Measurements from ENCODE around the gene ZNF90.
"Not testable (repeated sequence)": the region's sequence is repeated elsewhere in the genome, so short reads cannot be mapped to it uniquely, and the experiment has no call there.

Gene ZNF90

GRCh38 chr19:20067943-20068342, 9.9 kb upstream of the ZNF90 start:
- Histone ChIP-seq H3K27ac (ENCODE audit: low read depth, low read length) (no peak overlapping the region), H3K4me3 (ENCODE audit: insufficient read depth, low read length, poor library complexity, severe bottlenecking) (no peak overlapping the region)

GRCh38 chr19:20068559-20068958, 9.2 kb upstream of the ZNF90 start:
- H3F3A ChIP-seq (ENCODE audit: insufficient read depth); H3K4me2 ChIP-seq (ENCODE audit: low read depth, low read length, poor library complexity, severe bottlenecking); H3K9me2 ChIP-seq (replicated peaks; ENCODE audit: insufficient read depth, low read length); H3K9ac ChIP-seq (ENCODE audit: low read length); H4K20me1 ChIP-seq (ENCODE audit: low read depth, low read length); H3K9me3 ChIP-seq (ENCODE audit: insufficient read depth, low read length); H3K79me2 ChIP-seq (ENCODE audit: insufficient read depth, low read length); H3K4me3 ChIP-seq (ENCODE audit: insufficient read depth, low read length, poor library complexity, severe bottlenecking); H3K27me3 ChIP-seq (ENCODE audit: low read length); H3K27ac ChIP-seq (ENCODE audit: low read depth, low read length); H2AFZ ChIP-seq (ENCODE audit: low read depth, low read length, severe bottlenecking); H3K36me3 ChIP-seq (ENCODE audit: low read length): not testable (repeated sequence)

More at GRCh38 chr19:20067943-20068342, 9.9 kb upstream of the ZNF90 start:
- Histone ChIP-seq H3K9ac (ENCODE audit: low read length) (no peak overlapping the region), H3F3A (ENCODE audit: insufficient read depth) (no peaks in the 10 kb centered on the region), H3K79me2 (ENCODE audit: insufficient read depth, low read length) (no peaks in the 10 kb centered on the region), H3K9me3 (ENCODE audit: insufficient read depth, low read length) (no peaks in the 10 kb centered on the region), H2AFZ (ENCODE audit: low read depth, low read length, severe bottlenecking) (no peak overlapping the region), H3K4me2 (ENCODE audit: low read depth, low read length, poor library complexity, severe bottlenecking) (no peak overlapping the region), H4K20me1 (ENCODE audit: low read depth, low read length) (no peaks in the 10 kb centered on the region), H3K27me3 (ENCODE audit: low read length) (no peaks in the 10 kb centered on the region), H3K36me3 (ENCODE audit: low read length) (no peaks in the 10 kb centered on the region), H3K9me2 (replicated peaks; ENCODE audit: insufficient read depth, low read length) (no peaks in the 10 kb centered on the region)
- TF ChIP-seq CTCF (IDR thresholded peaks at IDR 0.05; ENCODE audit: insufficient read depth, low read length, poor library complexity, severe bottlenecking) = no peak
- no peak for TF ChIP-seq EZH2phosphoT487 (conservative IDR thresholded peaks at IDR 0.05; ENCODE audit: low read length)

GRCh38 chr19:20070691-20071090, 7.1 kb upstream of the ZNF90 start:
- no peaks in the 10 kb centered on the region for H3K79me2 ChIP-seq (ENCODE audit: insufficient read depth, low read length)
- no peaks in the 10 kb centered on the region for H3K9me3 ChIP-seq (ENCODE audit: insufficient read depth, low read length)
- H3K4me3 ChIP-seq (ENCODE audit: insufficient read depth, low read length, poor library complexity, severe bottlenecking) = no peak overlapping the region
- no peak overlapping the region for H3K9ac ChIP-seq (ENCODE audit: low read length)
- H3F3A ChIP-seq (ENCODE audit: insufficient read depth) = no peaks in the 10 kb centered on the region
- H2AFZ ChIP-seq (ENCODE audit: low read depth, low read length, severe bottlenecking) = no peak overlapping the region
- no peaks in the 10 kb centered on the region for H3K36me3 ChIP-seq (ENCODE audit: low read length)
- no peak overlapping the region for H3K27ac ChIP-seq (ENCODE audit: low read depth, low read length)
- H3K4me2 ChIP-seq (ENCODE audit: low read depth, low read length, poor library complexity, severe bottlenecking) = no peak overlapping the region
- H4K20me1 ChIP-seq (ENCODE audit: low read depth, low read length) = no peaks in the 10 kb centered on the region
- no peaks in the 10 kb centered on the region for H3K9me2 ChIP-seq (replicated peaks; ENCODE audit: insufficient read depth, low read length)
- H3K27me3 ChIP-seq (ENCODE audit: low read length) = no peaks in the 10 kb centered on the region
- TF ChIP-seq CTCF (IDR thresholded peaks at IDR 0.05; ENCODE audit: insufficient read depth, low read length, poor library complexity, severe bottlenecking) (no peak), EZH2phosphoT487 (conservative IDR thresholded peaks at IDR 0.05; ENCODE audit: low read length) (no peak)

- no peak overlapping the region for H3K4me3 ChIP-seq (ENCODE audit: insufficient read depth, low read length, poor library complexity, severe bottlenecking)
- no peaks in the 10 kb centered on the region for H4K20me1 ChIP-seq (ENCODE audit: low read depth, low read length)
- no peak overlapping the region for H2AFZ ChIP-seq (ENCODE audit: low read depth, low read length, severe bottlenecking)
- H3K9me2 ChIP-seq (replicated peaks; ENCODE audit: insufficient read depth, low read length) = no peaks in the 10 kb centered on the region
- no peaks in the 10 kb centered on the region for H3K27me3 ChIP-seq (ENCODE audit: low read length)
- no peaks in the 10 kb centered on the region for H3K36me3 ChIP-seq (ENCODE audit: low read length)
- H3K9ac ChIP-seq (ENCODE audit: low read length) = no peak overlapping the region
- no peaks in the 10 kb centered on the region for H3F3A ChIP-seq (ENCODE audit: insufficient read depth)
- no peak overlapping the region for H3K27ac ChIP-seq (ENCODE audit: low read depth, low read length)
- no peak for TF ChIP-seq EZH2phosphoT487 (conservative IDR thresholded peaks at IDR 0.05; ENCODE audit: low read length)
- no peak for TF ChIP-seq CTCF (IDR thresholded peaks at IDR 0.05; ENCODE audit: insufficient read depth, low read length, poor library complexity, severe bottlenecking)
- no peak overlapping the region for H3K4me2 ChIP-seq (ENCODE audit: low read depth, low read length, poor library complexity, severe bottlenecking)
- peaks cover under 1% of the 10 kb centered on the region; the same call in 1 of the 2 replicates for H3K79me2 ChIP-seq (ENCODE audit: insufficient read depth, low read length)
- H3K9me3 ChIP-seq (ENCODE audit: insufficient read depth, low read length) = no peaks in the 10 kb centered on the region
Measured at GRCh38 chr19:20072936-20073335, 4.9 kb upstream of the ZNF90 start.

Data from SU-DHL-6 (cell line).